ENCODE results near the gene CGGBP1.

DNA sequence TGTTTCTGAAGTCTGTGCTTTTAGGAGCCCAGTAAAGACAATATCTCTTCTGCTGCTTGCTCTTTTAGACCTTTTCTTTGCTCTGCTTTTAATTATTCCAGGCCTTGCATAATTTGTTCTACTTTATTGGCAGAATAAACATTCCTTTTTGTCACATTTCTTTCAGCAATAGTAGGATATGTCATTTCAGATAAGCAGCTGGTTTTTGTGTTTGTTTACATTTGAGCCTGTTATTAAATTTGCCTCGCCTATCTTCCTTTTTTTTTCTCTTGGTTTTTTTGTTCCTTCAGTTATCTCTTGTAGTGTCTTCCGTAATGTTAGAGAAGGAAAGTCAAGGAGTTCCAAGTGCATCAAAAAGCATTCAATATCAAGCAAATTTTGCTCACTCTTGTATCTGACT is 16.7 kb upstream of the CGGBP1 start:
- TF ChIP-seq, protein P1, sequence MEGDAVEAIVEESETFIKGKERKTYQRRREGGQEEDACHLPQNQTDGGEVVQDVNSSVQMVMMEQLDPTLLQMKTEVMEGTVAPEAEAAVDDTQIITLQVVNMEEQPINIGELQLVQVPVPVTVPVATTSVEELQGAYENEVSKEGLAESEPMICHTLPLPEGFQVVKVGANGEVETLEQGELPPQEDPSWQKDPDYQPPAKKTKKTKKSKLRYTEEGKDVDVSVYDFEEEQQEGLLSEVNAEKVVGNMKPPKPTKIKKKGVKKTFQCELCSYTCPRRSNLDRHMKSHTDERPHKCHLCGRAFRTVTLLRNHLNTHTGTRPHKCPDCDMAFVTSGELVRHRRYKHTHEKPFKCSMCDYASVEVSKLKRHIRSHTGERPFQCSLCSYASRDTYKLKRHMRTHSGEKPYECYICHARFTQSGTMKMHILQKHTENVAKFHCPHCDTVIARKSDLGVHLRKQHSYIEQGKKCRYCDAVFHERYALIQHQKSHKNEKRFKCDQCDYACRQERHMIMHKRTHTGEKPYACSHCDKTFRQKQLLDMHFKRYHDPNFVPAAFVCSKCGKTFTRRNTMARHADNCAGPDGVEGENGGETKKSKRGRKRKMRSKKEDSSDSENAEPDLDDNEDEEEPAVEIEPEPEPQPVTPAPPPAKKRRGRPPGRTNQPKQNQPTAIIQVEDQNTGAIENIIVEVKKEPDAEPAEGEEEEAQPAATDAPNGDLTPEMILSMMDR (conservative IDR thresholded peaks at IDR 0.05), result no peak
- no peak for TF ChIP-seq ZFX (IDR thresholded peaks at IDR 0.05)

Measured in C4-2B (cell line).